ENCODE results near the gene CD209. TPM values are rescaled to one million over a fixed set of nuclear protein-coding genes. Genes with fewer than 3 reads are reported as not detected.
A peak's percentile ranks its signal among the peaks of the same experiment; 100 is the strongest.

CD209 gene
- total and polyA plus RNA-seq, 3 donors from 2014 or later, result 0.55 to 5.0 (median 0.74) TPM

DNA sequence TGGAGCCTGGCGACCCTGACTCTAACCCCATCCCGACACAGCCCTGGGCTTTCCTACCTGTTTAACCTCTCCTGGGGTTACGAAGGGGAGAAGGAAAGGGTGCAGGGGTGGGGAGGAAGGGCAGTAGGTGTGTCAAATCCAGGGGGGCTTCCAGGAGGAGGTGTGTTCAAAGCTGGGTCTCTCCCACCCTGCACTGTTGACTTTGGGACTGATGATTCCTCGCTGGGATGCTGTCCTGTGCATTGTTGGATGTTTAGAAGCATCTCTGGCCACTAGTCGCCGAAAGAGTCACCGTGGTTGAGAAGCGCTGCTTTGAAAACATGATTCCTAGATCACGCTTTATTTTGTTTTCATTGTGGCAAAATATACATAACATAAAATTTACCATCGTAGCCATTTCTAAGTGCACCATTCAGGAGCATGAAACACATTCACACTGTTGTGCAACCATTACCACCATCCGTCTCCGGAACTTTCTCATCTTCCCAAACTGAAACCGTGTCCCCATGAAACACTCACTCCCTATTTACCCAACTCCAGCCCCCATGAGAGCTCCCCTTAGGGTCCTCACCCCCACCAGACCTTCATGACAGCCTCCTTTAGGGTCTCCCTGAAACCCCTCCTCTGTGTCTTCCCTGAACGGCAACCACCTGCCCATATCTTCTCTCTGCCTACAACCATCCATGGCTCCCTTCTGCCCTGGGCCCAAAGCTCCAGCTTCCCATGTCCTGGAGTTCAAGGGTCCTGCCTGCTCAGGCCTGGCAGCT, 41.0 kb downstream of the CD209 start:
- Histone ChIP-seq H3K27ac (no peak overlapping the region), H3K4me3 (no peak overlapping the region), H3K9me3 (no peaks in the 10 kb centered on the region), H3K27me3 (no peaks in the 10 kb centered on the region), H3K4me1 (no peaks in the 10 kb centered on the region), H3K36me3 (ENCODE audit: low read depth, missing control alignments) (no peaks in the 10 kb centered on the region)
- intact Hi-C loops (cut with DNase I; ENCODE audit: low total_unique reads), result no loop called here
- WGBS, 2 donors, result 84 to 87% methylated on average over 14 of the region's 14 CpGs
- DNase-seq, result no peak
- no peak for TF ChIP-seq POLR2A (IDR thresholded peaks at IDR 0.05)
- TF ChIP-seq CTCF (IDR thresholded peaks at IDR 0.05), result no peak

GRCh38 chr19:7705387-7706187, 41.7 kb downstream of the CD209 start:
- no peak for TF ChIP-seq CTCF (IDR thresholded peaks at IDR 0.05)
- TF ChIP-seq POLR2A (IDR thresholded peaks at IDR 0.05), result no peak
- 71 to 72% methylated on average over 24 of the region's 24 CpGs for WGBS, 2 donors
- H3K27ac ChIP-seq, result no peak overlapping the region

DNA sequence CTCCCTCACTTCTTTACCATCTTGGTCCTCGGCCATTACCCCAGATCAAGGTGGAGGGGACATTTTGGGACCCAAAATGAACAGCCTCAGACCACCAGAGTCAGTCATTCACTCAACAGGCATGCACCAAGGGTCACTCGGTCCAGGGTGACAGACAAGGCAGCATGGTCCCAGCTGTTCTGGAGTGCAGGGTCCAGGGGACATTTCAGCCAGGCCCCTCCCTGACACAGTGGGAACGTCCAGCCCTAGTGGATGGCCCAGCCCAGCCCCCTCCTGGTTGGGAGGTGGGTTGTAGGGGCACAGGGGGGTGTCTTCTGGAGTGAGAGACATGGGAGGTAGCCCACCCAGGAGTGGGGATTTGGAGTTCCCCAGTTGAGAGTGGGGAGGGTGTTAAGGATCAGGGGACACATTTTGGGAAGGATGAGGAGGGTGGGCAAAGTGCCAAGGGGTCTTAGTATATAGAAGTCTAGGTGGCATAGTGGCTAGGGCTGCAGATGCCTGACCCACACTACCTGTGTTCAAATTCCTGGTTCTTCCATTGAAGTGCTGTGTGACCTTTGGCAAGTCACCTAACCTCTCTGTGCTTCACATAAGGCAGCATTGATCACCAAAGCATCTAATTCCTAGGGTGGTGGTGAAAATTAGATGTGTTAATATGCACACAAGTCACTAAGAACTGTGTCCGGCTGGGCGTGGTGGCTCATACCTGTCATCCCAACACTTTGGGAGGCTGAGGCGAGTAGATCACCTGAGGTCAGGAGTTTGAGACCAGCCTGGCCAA, 42.9 kb downstream of the CD209 start:
- H3K9me3 ChIP-seq, result no peaks in the 10 kb centered on the region
- 81 to 100% methylated on average over 1 to 6 of the region's 6 CpGs for whole genome bisulfite sequencing, 2 donors
- H3K27me3 ChIP-seq, result no peaks in the 10 kb centered on the region
- no peak overlapping the region for H3K27ac ChIP-seq
- no peak for TF ChIP-seq CTCF (IDR thresholded peaks at IDR 0.05)
- TF ChIP-seq POLR2A (IDR thresholded peaks at IDR 0.05), result no peak
- no peak for DNase-seq
- no peaks in the 10 kb centered on the region for H3K36me3 ChIP-seq (ENCODE audit: low read depth, missing control alignments)
- no peaks in the 10 kb centered on the region for H3K4me1 ChIP-seq
- no peak overlapping the region for H3K4me3 ChIP-seq
- intact Hi-C loops (cut with DNase I; ENCODE audit: low total_unique reads), result no loop called here

More at GRCh38 chr19:7705387-7706187, 41.7 kb downstream of the CD209 start:
- H3K4me3 ChIP-seq, result no peak overlapping the region
- H3K36me3 ChIP-seq (ENCODE audit: low read depth, missing control alignments), result no peaks in the 10 kb centered on the region
- no peaks in the 10 kb centered on the region for H3K4me1 ChIP-seq
- peak; percentile 21 for DNase-seq
- H3K27me3 ChIP-seq, result no peaks in the 10 kb centered on the region
- intact Hi-C loops (cut with DNase I; ENCODE audit: low total_unique reads), result no loop called here
- no peaks in the 10 kb centered on the region for H3K9me3 ChIP-seq

DNA sequence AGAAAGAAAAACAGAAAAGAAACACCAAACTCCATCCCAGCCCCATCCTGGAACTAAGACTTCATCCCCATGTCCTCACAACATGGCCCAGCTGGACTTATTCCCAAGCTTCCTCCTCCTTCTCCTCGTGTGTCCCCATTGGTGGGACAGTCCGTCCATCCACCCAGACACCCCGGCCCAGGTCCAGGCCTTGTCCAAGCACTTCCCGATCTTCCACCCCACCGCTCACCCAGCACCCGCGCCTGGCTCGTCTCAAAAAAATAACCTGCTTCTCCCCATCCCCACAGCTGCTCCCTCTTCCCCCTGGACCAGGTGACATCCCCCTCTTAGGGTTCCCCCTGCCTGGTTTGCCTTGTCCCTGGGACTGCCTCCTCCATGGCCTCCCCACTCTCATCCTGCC, 44.0 kb downstream of the CD209 start:
- DNase-seq, result no peak
- H3K36me3 ChIP-seq (ENCODE audit: low read depth, missing control alignments), result no peaks in the 10 kb centered on the region
- H3K27ac ChIP-seq, result no peak overlapping the region
- intact Hi-C loops (cut with DNase I; ENCODE audit: low total_unique reads), result no loop called here
- no peaks in the 10 kb centered on the region for H3K27me3 ChIP-seq
- no peak overlapping the region for H3K4me3 ChIP-seq
- TF ChIP-seq POLR2A (IDR thresholded peaks at IDR 0.05) (no peak), CTCF (IDR thresholded peaks at IDR 0.05) (no peak)
- H3K4me1 ChIP-seq, result no peaks in the 10 kb centered on the region
- no peaks in the 10 kb centered on the region for H3K9me3 ChIP-seq
- WGBS, 2 donors, result 76 to 79% methylated on average over 8 of the region's 8 CpGs
